ENCODE results near the gene PNPLA7. TPM values are rescaled to one million over a fixed set of nuclear protein-coding genes. Genes with fewer than 3 reads are reported as not detected.

Gene PNPLA7
- total RNA-seq, 4 donors from 2014 or later = 16.0 to 95.4 (median 24.9) TPM

GRCh38 chr9:137447722-137448601, 102.2 kb downstream of the PNPLA7 start:
- TF ChIP-seq POLR2AphosphoS5 (IDR thresholded peaks at IDR 0.05) (no peak), CTCF (IDR thresholded peaks at IDR 0.05) (no peak), EP300 (IDR thresholded peaks at IDR 0.05; ENCODE audit: low read depth) (no peak), POLR2A (IDR thresholded peaks at IDR 0.05) (no peak)
- Histone ChIP-seq H3K27me3 (peaks cover 10% of the 10 kb centered on the region), H3K9me3 (no peaks in the 10 kb centered on the region), H3K27ac (no peak overlapping the region), H3K4me1 (peaks cover 0 to 12% (median 6%) of the 10 kb centered on the region in 4 donors), H3K36me3 (no peaks in the 10 kb centered on the region), H3K4me3 (no peak overlapping the region)
- WGBS, 2 donors (ENCODE audit: low coverage in 1 of 2) = 84% methylated on average over 19 of the region's 27 CpGs; no CpG with 5 or more reads in 1 of the 2 donors
- in situ Hi-C loops (cut with MboI; ENCODE audit: low pct_ligation_motif_present in 1 of 4, low pct_unique_long_range_greater_than_20kb in 1 of 4, low sequenced_read_pairs in 3 of 4) = no loop called here
- intact Hi-C loops (cut with DNase I; ENCODE audit: low total_unique reads) = no loop called here
- peak; percentile 7 for DNase-seq

- Histone ChIP-seq H3K27ac (no peak overlapping the region), H3K4me1 (peaks cover under 1 to 15% (median 8%) of the 10 kb centered on the region in 4 donors), H3K36me3 (no peaks in the 10 kb centered on the region), H3K27me3 (peaks cover 20% of the 10 kb centered on the region), H3K9me3 (no peaks in the 10 kb centered on the region), H3K4me3 (no peak overlapping the region)
- in situ Hi-C loops (cut with MboI; ENCODE audit: low pct_ligation_motif_present in 1 of 4, low pct_unique_long_range_greater_than_20kb in 1 of 4, low sequenced_read_pairs in 3 of 4) (no loop called here), intact Hi-C loops (cut with DNase I; ENCODE audit: low total_unique reads) (no loop called here)
- TF ChIP-seq POLR2AphosphoS5 (IDR thresholded peaks at IDR 0.05) (no peak), POLR2A (IDR thresholded peaks at IDR 0.05) (no peak), CTCF (IDR thresholded peaks at IDR 0.05) (no peak), EP300 (IDR thresholded peaks at IDR 0.05; ENCODE audit: low read depth) (no peak)
- 57 to 76% methylated on average over 5 to 21 of the region's 21 CpGs for WGBS, 2 donors (ENCODE audit: low coverage in 1 of 2)
- DNase-seq = peak; percentile 17
Observed at GRCh38 chr9:137446851-137447471, 103.2 kb downstream of the PNPLA7 start.

- TF ChIP-seq CTCF (IDR thresholded peaks at IDR 0.05) = no peak
- no peak for TF ChIP-seq POLR2AphosphoS5 (IDR thresholded peaks at IDR 0.05)
- no peak for TF ChIP-seq POLR2A (IDR thresholded peaks at IDR 0.05)
- TF ChIP-seq EP300 (IDR thresholded peaks at IDR 0.05; ENCODE audit: low read depth) = no peak
- peaks cover 8 to 24% (median 17%) of the 10 kb centered on the region in 4 donors for H3K4me1 ChIP-seq
- no peak overlapping the region for H3K4me3 ChIP-seq
- H3K27me3 ChIP-seq = peaks cover 28% of the 10 kb centered on the region
- 47% methylated on average over 16 of the region's 19 CpGs; no CpG with 5 or more reads in 1 of the 2 donors for WGBS, 2 donors (ENCODE audit: low coverage in 1 of 2)
- no peak for DNase-seq
- H3K9me3 ChIP-seq = no peaks in the 10 kb centered on the region
- intact Hi-C loops (cut with DNase I; ENCODE audit: low total_unique reads) = no loop called here
- no peak overlapping the region for H3K27ac ChIP-seq
- no peaks in the 10 kb centered on the region for H3K36me3 ChIP-seq
- in situ Hi-C loops (cut with MboI; ENCODE audit: low pct_ligation_motif_present in 1 of 4, low pct_unique_long_range_greater_than_20kb in 1 of 4, low sequenced_read_pairs in 3 of 4) = no loop called here
Observed at GRCh38 chr9:137445930-137446431, 104.2 kb downstream of the PNPLA7 start.

GRCh38 chr9:137445275-137445807, 104.9 kb downstream of the PNPLA7 start:
- Histone ChIP-seq H3K9me3 (no peaks in the 10 kb centered on the region), H3K4me1 (peaks cover 8 to 24% (median 17%) of the 10 kb centered on the region in 4 donors), H3K36me3 (no peaks in the 10 kb centered on the region), H3K27me3 (peaks cover 28% of the 10 kb centered on the region), H3K4me3 (no peak overlapping the region), H3K27ac (no peak overlapping the region)
- 11 to 17% methylated on average over 4 to 14 of the region's 14 CpGs for WGBS, 2 donors (ENCODE audit: low coverage in 1 of 2)
- DNase-seq = peak; percentile 87
- TF ChIP-seq POLR2A (IDR thresholded peaks at IDR 0.05) = no peak
- TF ChIP-seq POLR2AphosphoS5 (IDR thresholded peaks at IDR 0.05) = no peak
- TF ChIP-seq EP300 (IDR thresholded peaks at IDR 0.05; ENCODE audit: low read depth) = no peak
- peak; percentile 73 to 92 (median 86) for TF ChIP-seq CTCF (IDR thresholded peaks at IDR 0.05)
- in situ Hi-C loops (cut with MboI; ENCODE audit: low pct_ligation_motif_present in 1 of 4, low pct_unique_long_range_greater_than_20kb in 1 of 4, low sequenced_read_pairs in 3 of 4) (no loop called here), intact Hi-C loops (cut with DNase I; ENCODE audit: low total_unique reads) (no loop called here)

Measured in transverse colon (tissue), 4 donors.